ENCODE measurements around the gene CHRM1. TPM values are rescaled to one million over a fixed set of nuclear protein-coding genes. Genes with fewer than 3 reads are reported as not detected.

CHRM1 gene
- total and polyA plus RNA-seq, 2 of the 13 experiments (the other 11 are each of a cell fraction or from before 2014, with no cell fraction given): not detected

- no peak for DNase-seq (ENCODE audit: low spot score)
- WGBS (ENCODE audit: low lambda C conversion rate): 11% methylated on average over 3 of the region's 4 CpGs
Measured at GRCh38 chr11:62930157-62930556, 9.0 kb upstream of the CHRM1 start.

More at GRCh38 chr11:62930157-62930556, 9.0 kb upstream of the CHRM1 start:
- H3K4me1 ChIP-seq (ENCODE audit: insufficient read depth, low read length): 0 out of 2 replicates have a peak, but pooled peaks cover 5% of the 10 kb centered on the region
- peaks cover 3 to 20% of the 10 kb centered on the region in 2 experiments; a peak in 4 of 5 replicates for H3K27me3 ChIP-seq (ENCODE audit: control insufficient read depth in 1 of 2, insufficient read depth in 2 of 2, low read length in 2 of 2)
- no peaks in the 10 kb centered on the region for H4K20me1 ChIP-seq (ENCODE audit: insufficient read depth, low read length)
- BruUV-seq (replicated peaks): no TSS peak
- H3K4me3 ChIP-seq (replicated peaks in 1 of 3; ENCODE audit: insufficient read depth in 1 of 3, low read depth in 2 of 3, low read length in 3 of 3): no peak overlapping the region
- no peaks in the 10 kb centered on the region for H3K36me3 ChIP-seq (replicated peaks in 1 of 2; ENCODE audit: control insufficient read depth in 1 of 2, insufficient read depth in 2 of 2, low read length in 2 of 2)
- H3K9me3 ChIP-seq (ENCODE audit: low read length): no peaks in the 10 kb centered on the region
- ChIA-PET POLR2A (no interaction called here), CTCF (ENCODE audit: low intra/inter-chr PET ratio, low total read pairs) (no interaction called here)
- H3K79me2 ChIP-seq (ENCODE audit: insufficient read depth, low read length): no peaks in the 10 kb centered on the region
- in situ Hi-C loops (cut with HindIII; ENCODE audit: extremely low pct_ligation_motif_present, low pct_unique_long_range_greater_than_20kb): no loop called here
- ATAC-seq (no peak), FAIRE-seq (no peak)
- intact Hi-C loops (cut with micrococcal nuclease; ENCODE audit: unreplicated experiment): no loop called here
- H2AFZ ChIP-seq (ENCODE audit: low read length): no peak overlapping the region
- TF ChIP-seq SRY (CRISPR knock-in tag; IDR thresholded peaks at IDR 0.05) (no peak), ZNF792 (CRISPR knock-in tag; IDR thresholded peaks at IDR 0.05) (no peak), ZNF430 (CRISPR knock-in tag; IDR thresholded peaks at IDR 0.05) (no peak), CHD4 (IDR thresholded peaks at IDR 0.05; ENCODE audit: borderline replicate concordance, low read length) (no peak), SP140L (CRISPR knock-in tag; IDR thresholded peaks at IDR 0.05; ENCODE audit: borderline replicate concordance) (no peak), ZNF773 (CRISPR knock-in tag; IDR thresholded peaks at IDR 0.05; ENCODE audit: borderline replicate concordance) (no peak), ATF7 (IDR thresholded peaks at IDR 0.05) (no peak), ATF7 (CRISPR knock-in tag; IDR thresholded peaks at IDR 0.05) (no peak), FOXA1 (IDR thresholded peaks at IDR 0.05) (no peak), FOXA1 (CRISPR knock-in tag; IDR thresholded peaks at IDR 0.05) (no peak)
- TF ChIP-seq, protein P1, sequence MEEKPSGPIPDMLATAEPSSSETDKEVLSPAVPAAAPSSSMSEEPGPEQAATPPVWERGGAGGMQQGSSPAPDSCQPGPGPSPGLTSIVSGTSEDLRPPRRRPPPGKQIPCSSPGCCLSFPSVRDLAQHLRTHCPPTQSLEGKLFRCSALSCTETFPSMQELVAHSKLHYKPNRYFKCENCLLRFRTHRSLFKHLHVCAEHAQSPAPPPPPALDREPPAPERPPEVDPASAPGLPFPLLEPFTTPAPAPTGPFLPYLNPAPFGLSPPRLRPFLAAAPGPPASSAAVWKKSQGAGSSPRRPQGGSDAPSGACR (CRISPR knock-in tag; IDR thresholded peaks at IDR 0.05): no peak
- TF ChIP-seq, protein P2, sequence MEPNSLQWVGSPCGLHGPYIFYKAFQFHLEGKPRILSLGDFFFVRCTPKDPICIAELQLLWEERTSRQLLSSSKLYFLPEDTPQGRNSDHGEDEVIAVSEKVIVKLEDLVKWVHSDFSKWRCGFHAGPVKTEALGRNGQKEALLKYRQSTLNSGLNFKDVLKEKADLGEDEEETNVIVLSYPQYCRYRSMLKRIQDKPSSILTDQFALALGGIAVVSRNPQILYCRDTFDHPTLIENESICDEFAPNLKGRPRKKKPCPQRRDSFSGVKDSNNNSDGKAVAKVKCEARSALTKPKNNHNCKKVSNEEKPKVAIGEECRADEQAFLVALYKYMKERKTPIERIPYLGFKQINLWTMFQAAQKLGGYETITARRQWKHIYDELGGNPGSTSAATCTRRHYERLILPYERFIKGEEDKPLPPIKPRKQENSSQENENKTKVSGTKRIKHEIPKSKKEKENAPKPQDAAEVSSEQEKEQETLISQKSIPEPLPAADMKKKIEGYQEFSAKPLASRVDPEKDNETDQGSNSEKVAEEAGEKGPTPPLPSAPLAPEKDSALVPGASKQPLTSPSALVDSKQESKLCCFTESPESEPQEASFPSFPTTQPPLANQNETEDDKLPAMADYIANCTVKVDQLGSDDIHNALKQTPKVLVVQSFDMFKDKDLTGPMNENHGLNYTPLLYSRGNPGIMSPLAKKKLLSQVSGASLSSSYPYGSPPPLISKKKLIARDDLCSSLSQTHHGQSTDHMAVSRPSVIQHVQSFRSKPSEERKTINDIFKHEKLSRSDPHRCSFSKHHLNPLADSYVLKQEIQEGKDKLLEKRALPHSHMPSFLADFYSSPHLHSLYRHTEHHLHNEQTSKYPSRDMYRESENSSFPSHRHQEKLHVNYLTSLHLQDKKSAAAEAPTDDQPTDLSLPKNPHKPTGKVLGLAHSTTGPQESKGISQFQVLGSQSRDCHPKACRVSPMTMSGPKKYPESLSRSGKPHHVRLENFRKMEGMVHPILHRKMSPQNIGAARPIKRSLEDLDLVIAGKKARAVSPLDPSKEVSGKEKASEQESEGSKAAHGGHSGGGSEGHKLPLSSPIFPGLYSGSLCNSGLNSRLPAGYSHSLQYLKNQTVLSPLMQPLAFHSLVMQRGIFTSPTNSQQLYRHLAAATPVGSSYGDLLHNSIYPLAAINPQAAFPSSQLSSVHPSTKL (CRISPR knock-in tag; IDR thresholded peaks at IDR 0.05): no peak
- no peak overlapping the region for H3K9ac ChIP-seq (ENCODE audit: insufficient read depth, low read depth, low read length)
- no peak overlapping the region for H3K4me2 ChIP-seq (ENCODE audit: low read depth, low read length)
- H3K27ac ChIP-seq (ENCODE audit: extremely low read length, insufficient read depth, low read length): no peak overlapping the region

All from HepG2 (cell line).